Stimulated activated CD8-positive, alpha-beta memory T cell treated with anti-CD3 and anti-CD28 coated beads, Interleukin-4, amount 100 ng/mL, for 4 hours (primary cell): ENCODE data around the gene DQX1.
A peak's percentile ranks its signal among the peaks of the same experiment; 100 is the strongest.
"Not testable (repeated sequence)": the region's sequence is repeated elsewhere in the genome, so short reads cannot be mapped to it uniquely, and the experiment has no call there.

Experiments
- DNase-seq, 2 donors: peaks; one replicate each; pipeline ENCODE4 v3.0.0-alpha.2; 2020; ENCODE audit warnings: low read depth in 2 of 2, low spot score in 1 of 2

The DQX1 gene

DNA sequence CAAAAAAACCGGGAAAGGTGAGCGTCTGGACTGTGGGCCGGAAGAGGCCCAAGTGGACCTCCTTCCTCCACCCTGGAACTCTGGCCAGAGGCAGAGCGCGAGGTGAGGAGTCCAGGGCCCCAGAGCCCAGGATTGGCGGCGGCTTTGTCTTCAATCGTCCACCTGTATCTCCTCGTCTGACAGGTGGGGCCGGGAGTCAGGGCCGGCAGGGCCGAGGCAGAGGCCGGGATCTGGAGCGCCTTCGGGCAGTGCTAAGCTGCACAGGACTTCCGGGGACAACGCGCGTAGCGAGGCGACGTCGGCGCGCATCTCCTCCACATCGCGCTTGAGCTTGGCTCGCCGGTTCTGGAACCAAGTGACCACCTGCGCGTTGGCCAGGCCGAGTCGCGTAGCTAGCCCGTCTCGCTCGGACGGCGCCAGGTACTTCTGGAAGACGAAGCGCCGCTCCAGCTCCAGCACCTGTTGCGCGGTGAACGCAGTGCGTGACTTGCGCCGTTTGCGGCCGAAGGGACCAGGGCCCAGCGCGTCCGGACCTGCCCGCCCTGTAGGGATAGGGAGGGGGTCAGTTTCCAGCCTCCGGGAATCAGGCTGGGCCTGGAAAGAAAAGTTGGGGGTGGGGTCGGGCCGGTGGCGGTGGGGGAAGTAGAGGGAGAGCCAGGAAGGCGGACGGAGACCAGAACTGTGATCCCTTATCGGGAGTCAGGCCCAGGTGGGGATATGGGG is 28.1 kb downstream of the DQX1 start:
- no peak for DNase-seq

DNA sequence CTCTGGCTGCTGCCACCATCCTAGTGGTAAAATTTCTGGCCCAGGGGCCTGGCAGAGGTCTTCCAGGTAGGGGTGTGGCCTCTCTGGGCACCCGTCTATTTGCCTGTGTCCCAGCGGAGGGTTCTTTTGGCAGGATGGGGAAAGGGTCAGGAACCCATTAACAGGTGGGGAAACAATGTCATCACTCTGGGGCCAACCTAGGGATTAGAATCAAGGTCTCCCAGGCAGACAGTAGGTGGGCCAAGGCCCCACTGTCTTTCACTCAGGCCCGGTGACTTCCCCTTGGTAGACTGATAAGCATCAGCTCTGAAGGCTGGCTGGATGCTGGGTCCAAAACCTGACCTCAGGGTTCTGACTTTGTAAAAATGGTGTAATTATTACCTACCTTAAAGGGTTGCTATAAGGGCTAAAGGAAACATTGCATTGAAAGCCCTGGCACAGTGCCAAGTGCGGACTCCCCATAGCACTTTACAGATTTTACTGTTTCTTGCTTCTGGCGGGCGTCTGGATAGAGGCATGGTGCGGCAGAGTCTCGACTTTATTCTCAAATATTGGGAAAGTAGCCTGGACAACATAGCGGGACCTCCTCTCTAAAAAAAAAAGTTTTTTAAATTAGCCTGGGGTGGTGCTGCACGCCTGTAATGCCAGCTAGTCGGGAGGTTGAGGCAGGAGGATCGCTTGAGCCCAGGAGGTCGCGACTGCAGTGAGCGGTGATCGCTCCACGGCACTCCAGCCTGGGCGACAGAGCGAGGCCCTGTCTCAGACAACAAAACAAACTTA is 28.8 kb downstream of the DQX1 start:
- DNase-seq, result no peak

DNA sequence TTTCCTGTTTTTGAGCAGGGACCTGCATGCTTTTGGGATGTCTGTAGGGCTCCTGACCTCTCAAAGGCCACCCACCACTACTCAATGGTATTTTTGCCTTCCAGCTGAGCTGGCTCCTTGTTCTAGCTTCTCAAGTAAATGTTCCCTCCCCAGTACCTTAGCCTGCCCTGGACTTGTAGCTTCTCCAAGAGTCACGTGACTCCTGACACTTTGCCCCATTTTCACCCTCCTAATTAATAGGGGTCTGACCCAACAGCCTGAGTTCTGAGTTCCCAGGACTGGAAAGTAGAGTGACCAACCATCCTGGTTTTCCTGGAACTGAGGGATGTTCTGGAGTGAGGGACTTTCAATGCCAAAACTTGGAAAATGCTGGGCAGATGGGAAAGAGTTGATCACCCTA is 30.6 kb downstream of the DQX1 start:
- no peak for DNase-seq

DNA sequence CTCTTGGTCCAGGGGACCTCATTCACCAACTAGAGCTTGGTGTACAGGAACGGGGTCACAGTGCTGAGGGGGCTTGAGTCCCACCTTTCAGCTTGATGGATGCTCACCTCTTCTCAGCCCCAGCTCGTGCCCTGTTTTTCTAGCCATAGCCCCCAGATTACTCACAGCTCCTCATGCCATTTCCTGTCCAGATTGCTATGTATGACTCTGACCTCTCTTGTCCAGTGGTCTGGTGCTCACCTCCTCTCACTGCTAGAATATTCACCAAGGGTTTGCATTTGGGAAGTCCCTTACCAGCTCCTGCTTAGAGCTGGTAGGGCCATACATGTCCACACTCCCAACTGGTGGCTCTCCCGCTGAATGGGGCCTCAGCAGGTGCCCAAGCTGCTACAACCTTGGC is 32.5 kb downstream of the DQX1 start:
- DNase-seq, result no peak

DNA sequence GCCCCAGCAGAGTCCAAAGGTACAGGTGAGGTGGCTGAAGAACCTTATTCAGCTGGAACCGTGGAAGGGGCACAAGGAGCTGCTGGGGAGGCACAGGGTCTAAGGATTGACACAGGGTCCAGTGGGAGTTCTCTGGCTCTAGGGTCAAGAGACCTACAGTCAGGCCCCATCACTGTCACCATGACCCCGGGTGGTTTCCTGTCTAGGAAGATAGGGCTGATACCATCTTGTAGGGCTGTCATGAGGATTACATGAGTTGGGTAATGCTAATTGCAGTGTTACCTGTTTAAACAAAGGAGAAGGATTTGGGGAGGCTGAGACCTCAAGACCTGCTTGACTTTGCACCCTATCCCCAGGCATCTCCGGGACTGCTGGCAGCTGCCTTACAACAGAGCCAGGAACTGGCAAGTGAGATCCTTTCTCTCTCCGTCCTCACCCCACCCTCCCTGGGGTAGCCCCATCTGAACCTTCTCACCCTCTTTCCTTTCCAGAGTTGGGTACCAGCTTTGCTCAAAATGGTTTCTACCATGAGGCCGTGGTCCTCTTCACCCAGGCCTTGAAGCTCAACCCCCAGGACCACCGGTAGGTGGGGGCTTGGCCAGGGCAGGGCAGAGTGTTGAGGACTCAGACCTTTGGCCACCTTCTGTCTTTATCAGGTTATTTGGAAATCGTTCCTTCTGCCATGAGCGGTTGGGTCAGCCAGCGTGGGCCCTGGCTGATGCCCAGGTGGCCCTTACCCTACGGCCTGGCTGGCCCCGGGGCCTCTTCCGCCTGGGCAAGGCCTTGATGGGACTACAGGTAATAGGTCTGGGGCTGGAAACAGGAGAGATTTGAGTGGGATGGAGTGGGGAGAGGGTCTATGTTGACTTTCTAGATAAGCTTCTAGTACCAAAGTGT is 34.1 kb downstream of the DQX1 start:
- DNase-seq, result no peak

DNA sequence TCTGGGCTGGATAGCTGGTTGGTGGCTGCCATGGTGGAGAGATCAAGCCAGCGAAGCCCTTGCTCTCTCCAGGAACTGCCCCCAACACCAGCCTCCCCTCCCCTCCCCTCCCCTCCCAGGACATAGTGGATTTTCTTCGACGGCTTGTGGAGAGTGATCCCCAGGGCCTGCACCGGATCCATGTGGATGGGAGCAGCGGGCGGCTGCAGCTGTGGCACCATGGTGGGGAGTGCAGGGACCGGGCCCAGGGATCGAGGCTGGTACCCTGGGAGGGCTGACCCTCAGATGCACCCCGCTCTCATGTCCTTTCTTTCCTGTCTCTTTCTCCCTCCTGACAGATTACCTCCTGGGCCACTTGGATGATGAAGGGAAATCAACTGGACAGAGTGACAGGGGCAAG is 36.1 kb downstream of the DQX1 start:
- no peak for DNase-seq

DNA sequence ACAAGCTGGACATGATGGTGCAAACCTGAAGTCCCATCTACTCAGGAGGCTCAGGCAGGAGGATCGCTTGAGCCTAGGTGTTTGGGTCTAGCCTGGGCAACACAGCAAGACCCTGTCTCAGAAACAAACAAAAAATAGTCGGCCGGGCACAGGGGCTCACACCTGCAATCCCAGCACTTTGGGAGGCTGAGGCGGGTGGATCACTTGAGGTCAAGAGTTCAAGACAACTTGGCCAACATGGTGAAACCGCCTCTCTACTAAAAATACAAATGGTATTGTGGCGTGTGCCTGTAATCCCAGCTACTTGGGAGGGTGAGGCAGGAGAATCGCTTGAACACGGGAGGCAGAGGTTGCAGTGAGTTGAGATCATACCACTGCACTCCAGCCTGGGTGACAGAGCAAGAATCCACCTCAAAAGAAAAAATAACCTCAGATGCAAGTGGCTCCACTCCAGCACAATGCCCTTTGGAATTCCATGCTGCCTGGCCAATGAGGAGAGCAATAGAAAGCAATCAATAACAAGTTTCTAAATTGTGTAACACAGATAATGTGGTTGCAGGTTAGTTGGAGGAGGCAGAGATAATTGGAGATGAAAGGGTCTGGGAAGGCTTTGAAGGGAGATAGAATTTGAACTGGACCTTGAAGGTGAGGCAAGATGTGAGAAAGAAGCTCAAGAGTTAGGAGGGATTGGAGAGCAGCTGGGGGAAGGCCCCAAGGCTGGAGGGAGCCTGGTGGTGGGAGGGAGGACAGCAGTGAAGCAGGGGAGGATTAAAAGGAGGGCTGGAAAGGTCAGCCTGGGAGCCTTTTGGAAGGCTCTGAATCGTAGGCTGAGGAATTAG is 37.2 kb downstream of the DQX1 start:
- DNase-seq, result no peak

DNA sequence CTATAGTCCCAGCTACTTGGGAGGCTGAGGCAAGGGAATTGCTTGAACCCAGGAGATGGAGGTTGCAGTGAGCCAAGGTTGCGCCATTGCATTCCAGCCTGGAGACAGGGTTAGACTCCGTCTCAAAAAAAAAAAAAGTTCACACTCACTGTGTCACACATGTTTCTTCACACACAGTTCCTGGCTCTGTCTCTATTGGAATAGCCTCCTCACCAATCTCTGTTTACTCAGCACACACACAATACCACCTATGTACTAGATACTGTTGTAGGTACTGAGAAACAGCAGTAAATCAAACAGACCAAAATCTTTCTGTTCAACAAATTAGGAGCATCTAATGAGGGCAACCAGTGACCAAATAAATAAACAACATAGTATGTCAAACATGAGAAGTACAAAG is 39.9 kb downstream of the DQX1 start:
- DNase-seq, result no peak

DNA sequence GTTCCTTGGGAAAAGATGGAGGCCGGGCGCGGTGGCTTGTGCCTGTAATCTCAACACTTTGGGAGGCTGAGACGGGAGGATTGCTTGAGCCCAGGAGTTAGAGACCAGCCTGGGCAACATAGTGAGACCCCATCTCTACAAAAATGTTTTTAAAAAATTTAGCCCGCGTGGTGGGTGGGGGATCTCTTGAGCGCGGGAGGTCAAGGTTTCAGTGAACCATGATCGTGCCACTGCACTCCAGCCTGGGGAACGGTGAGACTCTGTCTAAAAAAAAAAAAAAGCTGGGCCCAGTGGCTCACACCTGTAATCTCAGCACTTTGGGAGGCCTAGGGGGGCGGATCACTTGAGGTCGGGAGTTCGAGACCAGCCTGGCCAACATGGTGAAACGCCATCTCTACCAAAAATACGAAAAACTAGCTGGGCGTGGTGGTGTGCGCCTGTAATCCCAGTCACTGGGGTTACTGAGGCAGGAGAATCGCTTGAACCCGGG is 42.3 kb downstream of the DQX1 start:
- DNase-seq, result not testable (repeated sequence)

DNA sequence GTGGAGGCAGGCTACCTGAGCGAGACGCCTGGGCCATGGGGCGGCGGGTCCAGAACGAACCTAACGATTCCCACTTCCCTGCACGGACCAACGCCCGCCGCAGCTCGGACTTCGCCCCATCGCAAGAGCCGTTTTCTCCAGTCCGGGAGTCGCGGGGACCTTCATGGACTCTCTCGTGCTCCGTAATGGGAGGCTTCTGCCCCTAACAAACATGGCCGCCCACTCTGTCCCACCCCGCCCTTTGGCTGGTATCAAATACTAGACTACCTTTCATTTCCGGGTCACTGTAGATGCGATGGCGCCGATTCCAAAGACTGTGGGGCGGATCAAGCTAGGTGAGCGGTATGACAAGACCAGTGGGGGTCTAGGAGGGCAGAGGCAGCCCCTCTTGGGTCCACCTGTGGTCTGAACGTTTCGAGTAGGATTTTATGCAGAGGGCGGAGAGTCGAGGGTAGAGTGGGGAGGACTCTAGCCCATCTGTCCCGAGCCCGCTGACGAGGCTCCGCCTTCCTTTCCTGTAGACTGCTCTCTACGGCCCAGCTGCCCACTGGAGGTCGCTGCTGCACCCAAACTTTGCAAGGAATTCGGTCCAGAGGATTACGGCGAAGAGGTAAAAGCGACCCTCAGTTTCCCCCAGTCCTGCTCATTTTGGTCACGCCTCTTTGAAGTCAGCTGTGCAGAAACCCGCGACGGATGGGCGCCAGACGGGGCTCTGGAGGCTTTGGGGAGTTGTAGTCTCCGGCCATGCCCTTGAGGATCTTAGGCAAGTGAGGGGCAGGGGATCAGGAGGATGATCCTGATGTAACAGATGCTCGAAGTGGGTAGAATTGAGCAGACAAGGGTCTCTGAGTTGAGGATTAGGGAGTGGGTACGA is 43.0 kb downstream of the DQX1 start, which contains the start of the genes CCDC142 and TTC31:
CCDC142 (minus strand) TSS at position 198 of the 874 bp plus-strand sequence; CDS start at position 37, 161 bp downstream.
TTC31 (plus strand) TSS at position 281 of the 874 bp plus-strand sequence; CDS start at position 296, 15 bp downstream.
- peak; percentile 85 to 89 for DNase-seq

DNA sequence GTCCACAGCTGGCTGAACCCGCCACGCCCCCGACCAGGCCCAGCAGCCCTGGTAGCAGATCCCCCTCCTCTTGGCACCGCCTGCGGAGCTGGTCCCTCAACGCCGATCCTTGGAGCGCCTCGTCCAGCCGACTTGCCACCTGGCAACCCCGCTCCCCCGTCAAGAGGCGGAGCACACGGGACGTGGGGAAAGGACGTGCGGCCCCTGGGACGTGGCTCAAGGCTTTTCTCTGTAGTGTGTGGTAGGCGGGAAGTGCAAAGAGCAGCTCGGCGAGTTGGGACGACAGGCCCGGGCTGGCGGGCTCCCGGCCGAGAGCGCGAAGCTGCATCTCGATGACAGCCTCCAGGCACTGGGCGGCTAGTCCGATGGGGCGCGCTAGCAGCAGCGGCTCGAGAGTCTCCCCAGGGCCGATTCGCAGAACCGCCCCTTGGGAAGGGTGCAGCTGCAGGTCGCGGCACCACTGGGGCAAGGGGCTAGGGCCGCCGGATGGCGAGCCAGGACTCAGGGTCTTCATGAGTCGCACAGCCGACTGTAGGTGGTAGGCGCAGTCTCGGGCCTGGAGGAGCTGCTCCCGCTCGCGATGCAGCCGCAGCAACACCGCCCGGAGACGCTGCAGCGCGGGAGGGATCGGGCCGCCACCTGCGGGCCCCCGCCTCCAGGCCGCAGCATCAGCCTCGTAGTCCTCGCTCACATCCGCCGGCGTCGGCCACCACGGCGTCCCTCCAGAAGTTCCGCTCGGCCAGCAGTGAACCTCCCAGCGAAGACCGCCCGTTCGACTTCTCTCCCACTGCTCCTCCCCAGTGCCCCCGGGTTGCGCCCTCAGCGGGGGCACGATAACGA is 43.9 kb downstream of the DQX1 start:
- no peak for DNase-seq

DNA sequence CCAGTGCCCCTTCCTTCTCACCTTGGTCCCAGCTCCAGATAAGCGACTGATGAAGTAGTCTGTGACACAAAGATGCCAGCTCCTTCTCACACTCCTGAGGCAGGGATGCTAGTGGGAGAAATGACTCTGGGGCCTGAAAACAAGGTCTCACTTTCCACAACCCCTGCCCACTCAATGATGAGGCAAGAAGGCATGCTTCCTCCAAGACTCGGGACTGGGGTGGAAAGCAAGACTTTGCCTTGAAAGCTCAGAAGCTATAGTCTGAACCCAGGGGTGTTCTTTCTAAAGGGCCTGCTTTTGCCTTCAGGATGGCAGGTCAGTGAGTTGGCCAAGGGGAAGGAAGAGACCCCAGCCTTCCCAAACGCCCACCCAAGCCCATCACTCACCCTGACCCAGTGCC is 44.6 kb downstream of the DQX1 start:
- DNase-seq, result no peak

DNA sequence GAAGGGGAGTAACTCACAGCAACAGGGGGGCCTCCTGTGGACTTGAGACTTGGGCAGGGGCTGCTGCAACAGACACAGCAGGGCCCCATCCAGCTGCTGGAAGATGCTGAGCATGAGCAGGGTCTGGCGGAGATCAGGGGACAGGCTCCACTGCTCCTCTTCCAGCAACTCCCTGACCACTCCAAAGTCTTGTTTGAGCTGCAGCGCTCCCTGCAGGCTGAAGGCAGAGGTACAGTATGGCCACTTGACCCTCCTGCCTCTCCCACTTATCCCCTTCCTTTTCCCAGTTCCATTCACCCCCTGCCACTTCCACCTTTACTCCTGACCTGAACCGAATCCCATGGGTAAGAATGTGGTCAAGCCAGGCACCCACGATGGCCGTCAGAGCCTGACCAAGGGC is 51.1 kb downstream of the DQX1 start:
- no peak for DNase-seq

DNA sequence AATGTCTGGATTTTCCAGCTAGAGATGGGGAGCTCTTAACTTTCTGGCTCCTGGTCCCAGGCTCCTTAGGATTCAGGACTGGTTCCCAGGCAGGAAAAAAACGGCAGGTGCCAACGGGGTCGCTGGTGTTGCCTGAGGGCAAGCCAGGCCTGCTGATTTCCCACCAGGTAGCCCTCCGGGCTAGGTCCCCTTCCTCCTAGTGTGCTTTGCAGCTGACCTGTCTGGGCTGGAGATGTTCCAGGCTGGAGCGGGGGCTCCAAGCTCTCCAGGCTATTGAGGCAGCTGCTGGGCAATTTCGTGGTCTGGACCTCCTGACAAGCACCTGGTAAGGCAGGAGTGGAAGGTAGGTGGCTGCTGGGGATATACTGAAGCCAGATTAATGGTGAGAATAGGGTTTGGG is 51.5 kb downstream of the DQX1 start:
- no peak for DNase-seq

DNA sequence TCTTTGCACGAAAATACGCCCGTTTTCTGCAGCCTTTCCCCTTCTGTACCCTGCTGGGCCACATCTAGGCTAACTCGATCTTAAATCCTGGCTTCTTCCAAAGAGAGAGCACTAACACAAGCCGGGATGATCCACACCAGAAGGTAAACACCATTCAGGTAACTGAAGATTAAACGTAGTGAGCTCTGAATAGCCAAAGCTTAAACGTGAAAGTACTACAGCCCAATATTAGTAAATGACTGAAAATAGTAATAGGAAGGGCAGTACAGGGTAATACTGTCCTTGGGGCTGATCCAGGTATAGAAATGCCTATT is 53.1 kb downstream of the DQX1 start:
- DNase-seq, result no peak

DNA sequence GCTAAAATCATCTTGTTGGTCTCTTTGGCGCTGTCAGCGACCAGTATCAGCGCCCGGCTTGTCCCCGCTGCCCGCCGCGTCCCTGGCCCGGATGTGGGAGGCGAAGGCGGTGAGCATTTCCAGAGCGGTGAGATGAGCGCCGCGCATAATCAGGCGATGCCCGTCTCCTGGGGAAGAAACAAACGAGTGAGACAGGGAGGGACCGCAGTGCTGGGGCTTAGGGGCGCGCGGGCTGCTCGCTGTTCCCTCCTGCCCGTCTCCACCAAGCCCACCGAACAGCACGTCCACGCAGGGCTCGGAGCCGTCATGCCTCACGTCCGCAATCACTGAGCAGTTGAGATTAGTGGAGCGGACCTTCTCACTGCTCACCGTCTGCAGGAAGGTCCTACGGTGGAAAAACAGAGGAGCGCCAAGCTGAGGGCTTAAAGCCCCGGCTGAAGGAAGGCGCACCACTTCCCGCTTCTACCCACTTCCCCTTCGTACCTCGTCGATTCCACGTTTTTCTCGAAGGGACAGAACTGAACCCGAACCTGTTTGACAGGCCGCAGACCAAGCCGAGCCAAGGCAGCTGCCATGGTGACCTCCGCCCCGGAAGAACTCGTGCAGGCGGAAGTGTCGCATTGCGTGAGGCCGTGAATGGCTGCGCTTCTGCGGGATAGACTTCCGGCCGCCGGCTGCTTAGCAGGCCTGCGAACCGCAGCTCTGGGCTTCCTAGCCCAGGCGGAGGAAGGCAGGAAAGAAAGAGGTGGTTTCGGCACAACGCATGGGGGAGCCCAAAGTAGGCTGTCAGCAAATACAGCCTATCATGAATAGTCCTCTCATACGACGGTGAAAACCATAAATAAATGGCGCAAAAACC is 53.7 kb downstream of the DQX1 start, which contains the start of gene MRPL53:
MRPL53 (minus strand) TSS at position 595 of the 859 bp plus-strand sequence; CDS start at position 575, 20 bp downstream.
- peak; percentile 87 to 94 for DNase-seq

DNA sequence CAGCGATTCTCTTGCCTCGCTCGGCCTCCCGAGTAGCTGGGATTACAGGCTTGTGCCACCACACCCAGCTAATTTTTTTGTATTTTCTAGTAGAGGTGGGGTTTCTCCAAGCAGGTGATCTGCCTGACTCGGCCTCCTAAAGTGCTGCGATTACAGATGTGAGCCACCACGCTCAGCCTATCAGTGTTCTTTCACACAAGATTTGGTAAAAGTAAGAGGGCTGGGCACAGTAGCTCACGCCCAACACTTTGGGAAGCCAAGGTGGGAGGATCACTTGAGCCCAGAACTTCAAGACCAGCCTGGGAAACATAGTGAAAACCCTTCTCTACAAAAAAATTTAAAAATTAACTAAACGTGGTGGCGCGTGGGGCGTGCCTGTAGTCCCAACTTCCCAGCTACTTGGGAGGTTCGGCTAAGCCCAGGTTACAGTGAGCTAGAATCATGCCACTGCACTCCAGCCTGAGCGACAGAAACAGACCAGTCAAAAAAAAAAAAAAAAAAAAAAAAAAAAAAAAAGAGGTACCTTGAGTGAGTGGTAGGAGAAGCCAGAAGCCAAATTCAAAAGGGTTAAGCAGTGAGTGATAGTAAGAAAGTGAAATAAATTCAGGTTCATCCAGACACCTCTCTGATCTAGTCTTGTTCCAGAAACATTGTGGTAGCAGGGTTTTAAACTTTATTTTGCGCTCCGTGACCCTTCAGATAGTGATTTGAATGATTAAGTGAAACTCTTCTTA is 54.5 kb downstream of the DQX1 start:
- DNase-seq, result no peak
